GM18951 (cell line): ENCODE measurements around the gene KCTD3.

Experiments used
- POLR2A ChIP-seq: IDR thresholded peaks from 4 replicates; pipeline ENCODE4 v1.6.1; 2011; ENCODE audit warnings: mild to moderate bottlenecking; ENCODE audit not compliant: insufficient read length, insufficient read depth; ENCODE audit errors: extremely low read depth
- in situ Hi-C: fragments of 300-500 bp; cut with MboI; formaldehyde crosslinking; loops from one replicate; pipeline ENCODE4 v1.12.0; 2022; ENCODE audit warnings: low sequenced_read_pairs, mixed read lengths, inconsistent platforms; ENCODE audit not compliant: unreplicated experiment

Gene KCTD3

GRCh38 chr1:215665215-215665614 is 98.1 kb downstream of the KCTD3 start:
- in situ Hi-C loops = no loop called here
- TF ChIP-seq POLR2A = no peak

- in situ Hi-C loops = no loop called here
- TF ChIP-seq POLR2A = no peak
Observed at GRCh38 chr1:215667761-215668160, 100.7 kb downstream of the KCTD3 start.

- in situ Hi-C loops = no loop called here
Observed at GRCh38 chr1:215669806-215670491, 102.8 kb downstream of the KCTD3 start.

More at GRCh38 chr1:215669806-215670491, 102.8 kb downstream of the KCTD3 start:
- no peak for TF ChIP-seq POLR2A
